HL-60 (cell line): ENCODE results near the gene ABCB4.

Source experiments
- TF ChIP-seq, protein P1 (sequence below): IDR thresholded peaks from one replicate; pipeline ENCODE4 v1.5.1; 2011; ENCODE audit warnings: low read length, control low read depth, inconsistent platforms; ENCODE audit not compliant: insufficient read depth
- TF ChIP-seq, protein P2 (sequence below): IDR thresholded peaks from 2 replicates; pipeline ENCODE4 v1.6.1; 2012; ENCODE audit warnings: low read depth; ENCODE audit not compliant: insufficient replicate concordance

DNA sequence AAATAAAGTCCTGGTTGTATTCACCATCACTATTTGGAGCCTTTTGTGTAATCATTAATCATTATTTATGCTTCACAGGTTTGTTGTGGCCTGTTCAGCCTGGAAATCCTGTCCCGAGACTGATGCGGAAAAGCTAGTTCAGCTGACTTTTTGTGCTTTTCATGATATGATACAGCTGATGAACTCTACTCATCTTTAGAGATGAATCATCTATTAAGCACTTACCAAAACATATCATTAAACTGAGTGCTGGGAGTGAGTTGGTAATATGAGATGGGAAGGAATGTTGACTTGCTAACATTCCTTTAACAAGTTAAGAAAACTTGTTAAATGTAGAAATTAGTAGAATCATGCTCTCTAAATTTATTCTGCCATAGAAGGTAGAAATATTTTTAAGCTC is 77.0 kb downstream of the ABCB4 start:
- TF ChIP-seq, protein P1, sequence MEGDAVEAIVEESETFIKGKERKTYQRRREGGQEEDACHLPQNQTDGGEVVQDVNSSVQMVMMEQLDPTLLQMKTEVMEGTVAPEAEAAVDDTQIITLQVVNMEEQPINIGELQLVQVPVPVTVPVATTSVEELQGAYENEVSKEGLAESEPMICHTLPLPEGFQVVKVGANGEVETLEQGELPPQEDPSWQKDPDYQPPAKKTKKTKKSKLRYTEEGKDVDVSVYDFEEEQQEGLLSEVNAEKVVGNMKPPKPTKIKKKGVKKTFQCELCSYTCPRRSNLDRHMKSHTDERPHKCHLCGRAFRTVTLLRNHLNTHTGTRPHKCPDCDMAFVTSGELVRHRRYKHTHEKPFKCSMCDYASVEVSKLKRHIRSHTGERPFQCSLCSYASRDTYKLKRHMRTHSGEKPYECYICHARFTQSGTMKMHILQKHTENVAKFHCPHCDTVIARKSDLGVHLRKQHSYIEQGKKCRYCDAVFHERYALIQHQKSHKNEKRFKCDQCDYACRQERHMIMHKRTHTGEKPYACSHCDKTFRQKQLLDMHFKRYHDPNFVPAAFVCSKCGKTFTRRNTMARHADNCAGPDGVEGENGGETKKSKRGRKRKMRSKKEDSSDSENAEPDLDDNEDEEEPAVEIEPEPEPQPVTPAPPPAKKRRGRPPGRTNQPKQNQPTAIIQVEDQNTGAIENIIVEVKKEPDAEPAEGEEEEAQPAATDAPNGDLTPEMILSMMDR = no peak
- TF ChIP-seq, protein P2, sequence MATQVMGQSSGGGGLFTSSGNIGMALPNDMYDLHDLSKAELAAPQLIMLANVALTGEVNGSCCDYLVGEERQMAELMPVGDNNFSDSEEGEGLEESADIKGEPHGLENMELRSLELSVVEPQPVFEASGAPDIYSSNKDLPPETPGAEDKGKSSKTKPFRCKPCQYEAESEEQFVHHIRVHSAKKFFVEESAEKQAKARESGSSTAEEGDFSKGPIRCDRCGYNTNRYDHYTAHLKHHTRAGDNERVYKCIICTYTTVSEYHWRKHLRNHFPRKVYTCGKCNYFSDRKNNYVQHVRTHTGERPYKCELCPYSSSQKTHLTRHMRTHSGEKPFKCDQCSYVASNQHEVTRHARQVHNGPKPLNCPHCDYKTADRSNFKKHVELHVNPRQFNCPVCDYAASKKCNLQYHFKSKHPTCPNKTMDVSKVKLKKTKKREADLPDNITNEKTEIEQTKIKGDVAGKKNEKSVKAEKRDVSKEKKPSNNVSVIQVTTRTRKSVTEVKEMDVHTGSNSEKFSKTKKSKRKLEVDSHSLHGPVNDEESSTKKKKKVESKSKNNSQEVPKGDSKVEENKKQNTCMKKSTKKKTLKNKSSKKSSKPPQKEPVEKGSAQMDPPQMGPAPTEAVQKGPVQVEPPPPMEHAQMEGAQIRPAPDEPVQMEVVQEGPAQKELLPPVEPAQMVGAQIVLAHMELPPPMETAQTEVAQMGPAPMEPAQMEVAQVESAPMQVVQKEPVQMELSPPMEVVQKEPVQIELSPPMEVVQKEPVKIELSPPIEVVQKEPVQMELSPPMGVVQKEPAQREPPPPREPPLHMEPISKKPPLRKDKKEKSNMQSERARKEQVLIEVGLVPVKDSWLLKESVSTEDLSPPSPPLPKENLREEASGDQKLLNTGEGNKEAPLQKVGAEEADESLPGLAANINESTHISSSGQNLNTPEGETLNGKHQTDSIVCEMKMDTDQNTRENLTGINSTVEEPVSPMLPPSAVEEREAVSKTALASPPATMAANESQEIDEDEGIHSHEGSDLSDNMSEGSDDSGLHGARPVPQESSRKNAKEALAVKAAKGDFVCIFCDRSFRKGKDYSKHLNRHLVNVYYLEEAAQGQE = no peak
